Measurements from ENCODE around the gene YTHDF1. TPM values are rescaled to one million over a fixed set of nuclear protein-coding genes. Genes with fewer than 3 reads are reported as not detected.

Gene YTHDF1
- total RNA-seq, 1 experiment from 2014 or later: 85.4 TPM

GRCh38 chr20:63253438-63254231 is 37.7 kb upstream of the YTHDF1 start:
- no CpG with 5 or more reads among the region's 89 CpGs for WGBS (ENCODE audit: extremely low coverage, insufficient read length, low lambda C conversion rate)
- Mint-ChIP-seq H3K27ac (no peak overlapping the region), H3K27me3 (ENCODE audit: low read depth) (peaks cover 61% of the 10 kb centered on the region), H3K36me3 (ENCODE audit: insufficient read depth in 1 of 3, low read depth in 3 of 3) (peaks cover 0 to 4% (median 0%) of the 10 kb centered on the region in 3 experiments; a peak in 1 of 7 replicates), H3K9me3 (peaks cover 2 to 5% of the 10 kb centered on the region in 2 experiments; a peak in 3 of 5 replicates), H3K4me3 (peak overlapping the region; percentile 60 to 73), H3K4me1 (peaks cover 32 to 33% of the 10 kb centered on the region in 2 experiments)
- H3K27me3 ChIP-seq (ENCODE audit: insufficient read depth, low read length): peaks cover 4% of the 10 kb centered on the region; the same call in 1 of the 2 replicates
- no peak overlapping the region for H2BK120ac ChIP-seq (ENCODE audit: low read depth, low read length, poor library complexity, severe bottlenecking)
- no peak overlapping the region for H3K23ac ChIP-seq (ENCODE audit: insufficient read length, low read depth, low read length)
- no peak overlapping the region for H3K56ac ChIP-seq (ENCODE audit: insufficient read length, low read depth, low read length)
- H3K4ac ChIP-seq (ENCODE audit: low read depth, low read length): no peak overlapping the region
- no peaks in the 10 kb centered on the region for H3K79me2 ChIP-seq (ENCODE audit: insufficient read depth, low read length)
- H3K79me1 ChIP-seq (ENCODE audit: insufficient read depth, low read depth, low read length, poor library complexity, severe bottlenecking): no peaks in the 10 kb centered on the region
- no peaks in the 10 kb centered on the region for H3K9me3 ChIP-seq (ENCODE audit: control insufficient read depth, low read depth, low read length)
- H2BK15ac ChIP-seq (ENCODE audit: low read depth, low read length): no peak overlapping the region
- no peak overlapping the region for H2BK12ac ChIP-seq (ENCODE audit: insufficient read length, low read depth, low read length)
- no peak overlapping the region for H4K5ac ChIP-seq (ENCODE audit: insufficient read length, low read depth, low read length)
- peak overlapping the region; percentile 49 for H3K4me2 ChIP-seq (ENCODE audit: insufficient read depth, insufficient read length, low read length)
- H3K9ac ChIP-seq (ENCODE audit: extremely low read depth, insufficient read length, low read length): no peak overlapping the region
- no peak overlapping the region for H3T11ph ChIP-seq (ENCODE audit: low read length)
- H4K8ac ChIP-seq (replicated peaks; ENCODE audit: insufficient read length, low read depth, low read length): no peak overlapping the region
- DNase-seq: peak; percentile 79
- no peaks in the 10 kb centered on the region for H3K4me1 ChIP-seq (ENCODE audit: insufficient read depth, low read length)
- H3K14ac ChIP-seq (ENCODE audit: insufficient read depth, low read length): no peak overlapping the region
- no peak overlapping the region for H3K18ac ChIP-seq (ENCODE audit: insufficient read length, low read depth, low read length)
- no peak overlapping the region for H2AFZ ChIP-seq (ENCODE audit: low read length)
- no peaks in the 10 kb centered on the region for H4K20me1 ChIP-seq (ENCODE audit: control insufficient read depth, insufficient read depth, insufficient read length)
- no peak for TF ChIP-seq CTCF (conservative IDR thresholded peaks at IDR 0.05)
- no peak overlapping the region for H2AK5ac ChIP-seq (ENCODE audit: insufficient read length, low read length)
- H3K23me2 ChIP-seq (ENCODE audit: insufficient read length, low read depth, low read length, poor library complexity, severe bottlenecking): peaks cover 15% of the 10 kb centered on the region
- no peak overlapping the region for H3K27ac ChIP-seq (ENCODE audit: insufficient read length, low read depth, low read length)
- no peak overlapping the region for H2BK5ac ChIP-seq (ENCODE audit: insufficient read length, low read length)
- no peak overlapping the region for H4K91ac ChIP-seq (ENCODE audit: insufficient read length, low read depth, low read length)
- no peak overlapping the region for H2BK20ac ChIP-seq (ENCODE audit: low read depth, low read length, poor library complexity, severe bottlenecking)
